HG03521 (cell line): ENCODE measurements around the gene SMG6.

Experiments
- ATAC-seq: cut with Tn5 transposase; IDR thresholded peaks from one replicate; pipeline ENCODE4 v1.9.1; 2021; ENCODE audit warnings: mild to moderate bottlenecking, moderate library complexity; ENCODE audit not compliant: unreplicated experiment

SMG6 gene

GRCh38 chr17:2034806-2035540 lies 268.6 kb downstream of the SMG6 start:
- no peak for ATAC-seq

GRCh38 chr17:2034157-2034556 lies 269.4 kb downstream of the SMG6 start:
- no peak for ATAC-seq

GRCh38 chr17:2033153-2033552 lies 270.4 kb downstream of the SMG6 start:
- no peak for ATAC-seq

GRCh38 chr17:2030779-2031163 lies 272.8 kb downstream of the SMG6 start:
- no peak for ATAC-seq

GRCh38 chr17:2029911-2030778 lies 273.4 kb downstream of the SMG6 start, which contains the start of gene DPH1:
Gene DPH1, plus strand, starts transcription at chr17:2030153. Its CDS starts 17 bp downstream, at chr17:2030170.
- peak; percentile 63 for ATAC-seq

- ATAC-seq = no peak
Measured at GRCh38 chr17:2028737-2029136, 274.8 kb downstream of the SMG6 start.

GRCh38 chr17:2028234-2028614 lies 275.4 kb downstream of the SMG6 start:
- no peak for ATAC-seq

GRCh38 chr17:2027528-2028233 lies 275.9 kb downstream of the SMG6 start:
- ATAC-seq = no peak

- no peak for ATAC-seq
Measured at GRCh38 chr17:2025622-2026309, 277.8 kb downstream of the SMG6 start.

- ATAC-seq = no peak
Measured at GRCh38 chr17:2025220-2025621, 278.4 kb downstream of the SMG6 start, which contains the start of gene RTN4RL1. Gene RTN4RL1, minus strand, starts transcription at chr17:2025334. Its CDS starts 469 bp downstream, at chr17:2024865.

GRCh38 chr17:2024572-2025219 lies 278.9 kb downstream of the SMG6 start:
- no peak for ATAC-seq

- ATAC-seq = no peak
Measured at GRCh38 chr17:2023692-2024571, 279.7 kb downstream of the SMG6 start.

GRCh38 chr17:2023256-2023655 lies 280.3 kb downstream of the SMG6 start:
- no peak for ATAC-seq

- no peak for ATAC-seq
Measured at GRCh38 chr17:2022647-2023240, 280.8 kb downstream of the SMG6 start.

- no peak for ATAC-seq
Measured at GRCh38 chr17:2020721-2021120, 282.9 kb downstream of the SMG6 start.

- ATAC-seq = no peak
Measured at GRCh38 chr17:2019723-2020122, 283.9 kb downstream of the SMG6 start.

GRCh38 chr17:2018716-2019510 lies 284.7 kb downstream of the SMG6 start:
- no peak for ATAC-seq
